Sigmoid colon (tissue), 3 donors: ENCODE results near the gene QRFP.

Experiments used
- POLR2A ChIP-seq, 2 donors: fragments of 450-650 bp; IDR thresholded peaks; one replicate each; pipeline ENCODE4 v1.6.1; 2016; ENCODE audit warnings: antibody characterized with exemption in 2 of 2, mild to moderate bottlenecking in 2 of 2, moderate library complexity in 2 of 2
- TF ChIP-seq, protein P1 (sequence below), 4 experiments: fragments of 450-650 bp in 3 of 4; fragments of 200-600 bp in 1 of 4; IDR thresholded peaks; one replicate each; pipeline ENCODE4 v1.5.1; 2016 to 2019; ENCODE audit warnings: antibody characterized with exemption in 4 of 4, mild to moderate bottlenecking in 3 of 4, moderate library complexity in 2 of 4

DNA sequence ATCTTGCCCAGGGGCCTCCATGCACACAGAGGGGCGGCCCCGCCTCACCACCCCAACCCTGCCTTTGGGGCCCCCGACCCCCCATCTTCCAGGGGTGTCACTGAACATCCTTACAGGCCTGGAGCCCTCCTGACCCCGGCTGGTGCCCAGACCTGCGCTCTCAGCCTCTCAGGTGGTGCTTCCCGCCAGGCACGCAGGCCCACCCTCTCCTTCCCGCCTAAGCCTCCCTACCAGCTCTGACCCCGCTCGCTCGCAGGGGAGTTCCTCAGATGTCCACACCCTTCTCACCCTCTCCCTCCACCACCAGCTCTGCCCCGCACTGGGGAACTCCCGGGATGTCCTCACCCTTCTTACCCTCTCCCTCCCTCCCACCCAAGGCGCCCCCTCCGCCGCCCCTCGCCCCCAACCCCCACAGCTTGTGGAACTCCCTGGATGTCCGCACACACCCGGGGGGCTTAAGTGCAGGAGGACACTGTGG, 12.3 kb upstream of the QRFP start:
- TF ChIP-seq, protein P1, sequence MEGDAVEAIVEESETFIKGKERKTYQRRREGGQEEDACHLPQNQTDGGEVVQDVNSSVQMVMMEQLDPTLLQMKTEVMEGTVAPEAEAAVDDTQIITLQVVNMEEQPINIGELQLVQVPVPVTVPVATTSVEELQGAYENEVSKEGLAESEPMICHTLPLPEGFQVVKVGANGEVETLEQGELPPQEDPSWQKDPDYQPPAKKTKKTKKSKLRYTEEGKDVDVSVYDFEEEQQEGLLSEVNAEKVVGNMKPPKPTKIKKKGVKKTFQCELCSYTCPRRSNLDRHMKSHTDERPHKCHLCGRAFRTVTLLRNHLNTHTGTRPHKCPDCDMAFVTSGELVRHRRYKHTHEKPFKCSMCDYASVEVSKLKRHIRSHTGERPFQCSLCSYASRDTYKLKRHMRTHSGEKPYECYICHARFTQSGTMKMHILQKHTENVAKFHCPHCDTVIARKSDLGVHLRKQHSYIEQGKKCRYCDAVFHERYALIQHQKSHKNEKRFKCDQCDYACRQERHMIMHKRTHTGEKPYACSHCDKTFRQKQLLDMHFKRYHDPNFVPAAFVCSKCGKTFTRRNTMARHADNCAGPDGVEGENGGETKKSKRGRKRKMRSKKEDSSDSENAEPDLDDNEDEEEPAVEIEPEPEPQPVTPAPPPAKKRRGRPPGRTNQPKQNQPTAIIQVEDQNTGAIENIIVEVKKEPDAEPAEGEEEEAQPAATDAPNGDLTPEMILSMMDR (IDR thresholded peaks at IDR 0.05): no peak
- no peak for TF ChIP-seq POLR2A (IDR thresholded peaks at IDR 0.05)
